ENCODE data around the gene PLXDC1.
"Not testable (repeated sequence)": the region's sequence is repeated elsewhere in the genome, so short reads cannot be mapped to it uniquely, and the experiment has no call there.

The PLXDC1 gene

GRCh38 chr17:39122991-39123390 lies 28.4 kb downstream of the PLXDC1 start:
- DNase-seq: no peak

GRCh38 chr17:39121919-39122318 lies 29.5 kb downstream of the PLXDC1 start:
- not testable (repeated sequence) for DNase-seq

GRCh38 chr17:39118674-39119419 lies 32.6 kb downstream of the PLXDC1 start:
- DNase-seq: no peak

- DNase-seq: peak in 1 of 2 experiments; percentile 8
Measured at GRCh38 chr17:39116224-39116623, 35.2 kb downstream of the PLXDC1 start.

GRCh38 chr17:39115135-39115534 lies 36.3 kb downstream of the PLXDC1 start:
- no peak for DNase-seq

- no peak for DNase-seq
Measured at GRCh38 chr17:39114723-39115122, 36.7 kb downstream of the PLXDC1 start.

GRCh38 chr17:39113871-39114270 lies 37.6 kb downstream of the PLXDC1 start:
- no peak for DNase-seq

- DNase-seq: peak in 1 of 2 experiments; percentile 19
Measured at GRCh38 chr17:39110435-39111136, 40.9 kb downstream of the PLXDC1 start.

- DNase-seq: no peak
Measured at GRCh38 chr17:39108461-39109375, 42.7 kb downstream of the PLXDC1 start.

GRCh38 chr17:39107973-39108372 lies 43.5 kb downstream of the PLXDC1 start:
- DNase-seq: no peak

- DNase-seq: no peak
Measured at GRCh38 chr17:39107155-39107554, 44.3 kb downstream of the PLXDC1 start.

GRCh38 chr17:39105705-39106104 lies 45.7 kb downstream of the PLXDC1 start:
- no peak for DNase-seq

- no peak for DNase-seq
Measured at GRCh38 chr17:39104657-39105056, 46.8 kb downstream of the PLXDC1 start.

GRCh38 chr17:39104046-39104445 lies 47.4 kb downstream of the PLXDC1 start:
- no peak for DNase-seq

- DNase-seq: no peak
Measured at GRCh38 chr17:39101091-39101490, 50.3 kb downstream of the PLXDC1 start.

GRCh38 chr17:39100530-39100929 lies 50.9 kb downstream of the PLXDC1 start:
- DNase-seq: no peak

- no peak for DNase-seq
Measured at GRCh38 chr17:39099663-39100286, 51.7 kb downstream of the PLXDC1 start.

- DNase-seq: no peak
Measured at GRCh38 chr17:39098588-39098987, 52.8 kb downstream of the PLXDC1 start.

- DNase-seq: no peak
Measured at GRCh38 chr17:39097537-39097936, 53.9 kb downstream of the PLXDC1 start.

GRCh38 chr17:39097150-39097519 lies 54.3 kb downstream of the PLXDC1 start:
- no peak for DNase-seq

GRCh38 chr17:39096508-39097149 lies 54.8 kb downstream of the PLXDC1 start:
- no peak for DNase-seq

GRCh38 chr17:39095309-39095686 lies 56.1 kb downstream of the PLXDC1 start:
- no peak for DNase-seq
